ENCODE measurements around the gene HBA1. TPM values are rescaled to one million over a fixed set of nuclear protein-coding genes. Genes with fewer than 3 reads are reported as not detected.
"Not testable (repeated sequence)": the region's sequence is repeated elsewhere in the genome, so short reads cannot be mapped to it uniquely, and the experiment has no call there.

HBA1 gene
- total and polyA plus RNA-seq, 3 donors from 2014 or later: 11.7 to 24.0 TPM; not detected in 1

DNA sequence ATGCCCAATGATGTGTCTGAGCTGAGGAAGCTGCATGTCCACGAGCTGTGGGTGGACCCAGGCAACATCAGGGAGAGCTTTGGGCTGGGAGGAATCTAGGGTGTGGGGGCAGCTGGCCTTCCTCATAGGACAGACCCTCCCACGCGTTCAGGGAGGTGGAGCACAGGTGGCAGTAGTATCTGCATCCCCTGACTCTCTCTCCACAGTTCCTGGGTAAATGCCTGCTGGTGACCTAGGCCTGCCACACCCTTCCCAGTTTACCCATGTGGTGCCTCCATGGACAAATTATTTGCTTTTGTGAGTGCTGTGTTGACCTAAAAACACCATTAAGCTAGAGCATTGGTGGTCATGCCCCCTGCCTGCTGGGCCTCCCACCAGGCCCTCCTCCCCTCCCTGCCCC is 7.5 kb upstream of the HBA1 start:
- intact Hi-C loops (cut with DNase I; ENCODE audit: low total_unique reads): no loop called here
- H3K36me3 ChIP-seq (ENCODE audit: low read depth, missing control alignments): no peaks in the 10 kb centered on the region
- no peak overlapping the region for H3K27ac ChIP-seq
- DNase-seq: no peak
- WGBS, 2 donors: 40 to 56% methylated on average over 2 to 3 of the region's 3 CpGs
- no peak for TF ChIP-seq POLR2A (IDR thresholded peaks at IDR 0.05)
- TF ChIP-seq, protein P1, sequence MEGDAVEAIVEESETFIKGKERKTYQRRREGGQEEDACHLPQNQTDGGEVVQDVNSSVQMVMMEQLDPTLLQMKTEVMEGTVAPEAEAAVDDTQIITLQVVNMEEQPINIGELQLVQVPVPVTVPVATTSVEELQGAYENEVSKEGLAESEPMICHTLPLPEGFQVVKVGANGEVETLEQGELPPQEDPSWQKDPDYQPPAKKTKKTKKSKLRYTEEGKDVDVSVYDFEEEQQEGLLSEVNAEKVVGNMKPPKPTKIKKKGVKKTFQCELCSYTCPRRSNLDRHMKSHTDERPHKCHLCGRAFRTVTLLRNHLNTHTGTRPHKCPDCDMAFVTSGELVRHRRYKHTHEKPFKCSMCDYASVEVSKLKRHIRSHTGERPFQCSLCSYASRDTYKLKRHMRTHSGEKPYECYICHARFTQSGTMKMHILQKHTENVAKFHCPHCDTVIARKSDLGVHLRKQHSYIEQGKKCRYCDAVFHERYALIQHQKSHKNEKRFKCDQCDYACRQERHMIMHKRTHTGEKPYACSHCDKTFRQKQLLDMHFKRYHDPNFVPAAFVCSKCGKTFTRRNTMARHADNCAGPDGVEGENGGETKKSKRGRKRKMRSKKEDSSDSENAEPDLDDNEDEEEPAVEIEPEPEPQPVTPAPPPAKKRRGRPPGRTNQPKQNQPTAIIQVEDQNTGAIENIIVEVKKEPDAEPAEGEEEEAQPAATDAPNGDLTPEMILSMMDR (IDR thresholded peaks at IDR 0.05): no peak
- no peak overlapping the region for H3K4me3 ChIP-seq
- H3K9me3 ChIP-seq: no peaks in the 10 kb centered on the region
- peaks cover 15% of the 10 kb centered on the region for H3K4me1 ChIP-seq
- H3K27me3 ChIP-seq: peaks cover 4% of the 10 kb centered on the region

DNA sequence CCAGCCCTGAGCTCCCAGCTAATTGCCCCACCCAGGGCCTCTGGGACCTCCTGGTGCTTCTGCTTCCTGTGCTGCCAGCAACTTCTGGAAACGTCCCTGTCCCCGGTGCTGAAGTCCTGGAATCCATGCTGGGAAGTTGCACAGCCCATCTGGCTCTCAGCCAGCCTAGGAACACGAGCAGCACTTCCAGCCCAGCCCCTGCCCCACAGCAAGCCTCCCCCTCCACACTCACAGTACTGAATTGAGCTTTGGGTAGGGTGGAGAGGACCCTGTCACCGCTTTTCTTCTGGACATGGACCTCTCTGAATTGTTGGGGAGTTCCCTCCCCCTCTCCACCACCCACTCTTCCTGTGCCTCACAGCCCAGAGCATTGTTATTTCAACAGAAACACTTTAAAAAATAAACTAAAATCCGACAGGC is 6.4 kb upstream of the HBA1 start:
- peaks cover 14% of the 10 kb centered on the region for H3K4me1 ChIP-seq
- H3K36me3 ChIP-seq (ENCODE audit: low read depth, missing control alignments); H3K4me3 ChIP-seq; H3K27ac ChIP-seq; H3K9me3 ChIP-seq; H3K27me3 ChIP-seq; intact Hi-C loops (cut with DNase I; ENCODE audit: low total_unique reads): not testable (repeated sequence)
- DNase-seq: peak; percentile 48
- WGBS, 2 donors: 18 to 29% methylated on average over 5 of the region's 5 CpGs

DNA sequence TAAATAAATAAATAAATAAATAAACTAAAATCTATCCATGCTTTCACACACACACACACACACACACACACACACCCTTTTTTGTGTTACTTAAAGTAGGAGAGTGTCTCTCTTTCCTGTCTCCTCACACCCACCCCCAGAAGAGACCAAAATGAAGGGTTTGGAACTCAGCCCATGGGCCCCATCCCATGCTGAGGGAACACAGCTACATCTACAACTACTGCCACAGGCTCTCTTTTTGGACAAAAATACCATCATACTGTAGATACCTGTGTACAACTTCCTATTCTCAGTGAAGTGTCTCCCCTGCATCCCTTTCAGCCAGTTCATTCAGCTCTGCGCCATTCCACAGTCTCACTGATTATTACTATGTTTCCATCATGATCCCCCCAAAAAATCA is 5.7 kb upstream of the HBA1 start:
- H3K9me3 ChIP-seq: no peaks in the 10 kb centered on the region
- WGBS, 2 donors: 39 to 92% methylated on average over 1 of the region's 1 CpG
- H3K27ac ChIP-seq: no peak overlapping the region
- peaks cover 4% of the 10 kb centered on the region for H3K27me3 ChIP-seq
- DNase-seq: no peak
- intact Hi-C loops (cut with DNase I; ENCODE audit: low total_unique reads): no loop called here
- TF ChIP-seq, protein P1 (IDR thresholded peaks at IDR 0.05): no peak
- TF ChIP-seq POLR2A (IDR thresholded peaks at IDR 0.05): no peak
- no peaks in the 10 kb centered on the region for H3K36me3 ChIP-seq (ENCODE audit: low read depth, missing control alignments)
- no peak overlapping the region for H3K4me3 ChIP-seq
- H3K4me1 ChIP-seq: peaks cover 7% of the 10 kb centered on the region

DNA sequence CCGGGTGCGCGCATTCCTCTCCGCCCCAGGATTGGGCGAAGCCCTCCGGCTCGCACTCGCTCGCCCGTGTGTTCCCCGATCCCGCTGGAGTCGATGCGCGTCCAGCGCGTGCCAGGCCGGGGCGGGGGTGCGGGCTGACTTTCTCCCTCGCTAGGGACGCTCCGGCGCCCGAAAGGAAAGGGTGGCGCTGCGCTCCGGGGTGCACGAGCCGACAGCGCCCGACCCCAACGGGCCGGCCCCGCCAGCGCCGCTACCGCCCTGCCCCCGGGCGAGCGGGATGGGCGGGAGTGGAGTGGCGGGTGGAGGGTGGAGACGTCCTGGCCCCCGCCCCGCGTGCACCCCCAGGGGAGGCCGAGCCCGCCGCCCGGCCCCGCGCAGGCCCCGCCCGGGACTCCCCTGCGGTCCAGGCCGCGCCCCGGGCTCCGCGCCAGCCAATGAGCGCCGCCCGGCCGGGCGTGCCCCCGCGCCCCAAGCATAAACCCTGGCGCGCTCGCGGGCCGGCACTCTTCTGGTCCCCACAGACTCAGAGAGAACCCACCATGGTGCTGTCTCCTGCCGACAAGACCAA is 4.0 kb upstream of the HBA1 start, which contains the start of gene HBA2:
HBA2 (plus strand) TSS at position 503 of the 568 bp plus-strand sequence; CDS start at position 540, 37 bp downstream.
- H3K9me3 ChIP-seq; H3K36me3 ChIP-seq (ENCODE audit: low read depth, missing control alignments); DNase-seq; H3K27me3 ChIP-seq; intact Hi-C loops (cut with DNase I; ENCODE audit: low total_unique reads); H3K27ac ChIP-seq; H3K4me1 ChIP-seq; H3K4me3 ChIP-seq: not testable (repeated sequence)
- WGBS, 2 donors: no CpG with 5 or more reads among the region's 74 CpGs

DNA sequence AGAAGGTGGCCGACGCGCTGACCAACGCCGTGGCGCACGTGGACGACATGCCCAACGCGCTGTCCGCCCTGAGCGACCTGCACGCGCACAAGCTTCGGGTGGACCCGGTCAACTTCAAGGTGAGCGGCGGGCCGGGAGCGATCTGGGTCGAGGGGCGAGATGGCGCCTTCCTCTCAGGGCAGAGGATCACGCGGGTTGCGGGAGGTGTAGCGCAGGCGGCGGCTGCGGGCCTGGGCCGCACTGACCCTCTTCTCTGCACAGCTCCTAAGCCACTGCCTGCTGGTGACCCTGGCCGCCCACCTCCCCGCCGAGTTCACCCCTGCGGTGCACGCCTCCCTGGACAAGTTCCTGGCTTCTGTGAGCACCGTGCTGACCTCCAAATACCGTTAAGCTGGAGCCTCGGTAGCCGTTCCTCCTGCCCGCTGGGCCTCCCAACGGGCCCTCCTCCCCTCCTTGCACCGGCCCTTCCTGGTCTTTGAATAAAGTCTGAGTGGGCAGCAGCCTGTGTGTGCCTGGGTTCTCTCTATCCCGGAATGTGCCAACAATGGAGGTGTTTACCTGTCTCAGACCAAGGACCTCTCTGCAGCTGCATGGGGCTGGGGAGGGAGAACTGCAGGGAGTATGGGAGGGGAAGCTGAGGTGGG is 3.1 kb upstream of the HBA1 start:
- 2 to 6% methylated on average over 11 to 27 of the region's 44 CpGs for WGBS, 2 donors
- intact Hi-C loops (cut with DNase I; ENCODE audit: low total_unique reads); H3K36me3 ChIP-seq (ENCODE audit: low read depth, missing control alignments); DNase-seq; H3K27me3 ChIP-seq; H3K4me3 ChIP-seq; H3K27ac ChIP-seq; H3K4me1 ChIP-seq; H3K9me3 ChIP-seq: not testable (repeated sequence)

- H3K27me3 ChIP-seq; H3K9me3 ChIP-seq; H3K4me1 ChIP-seq; H3K36me3 ChIP-seq (ENCODE audit: low read depth, missing control alignments); H3K27ac ChIP-seq; H3K4me3 ChIP-seq; intact Hi-C loops (cut with DNase I; ENCODE audit: low total_unique reads): not testable (repeated sequence)
- 23 to 34% methylated on average over 4 to 9 of the region's 13 CpGs for WGBS, 2 donors
- DNase-seq: peak; percentile 36
Measured at GRCh38 chr16:173928-174769, 2.3 kb upstream of the HBA1 start.

Data from testis (tissue), 3 donors.